ENCODE data around the gene GJA4.

- TF ChIP-seq CTCF (IDR thresholded peaks at IDR 0.05; ENCODE audit: control extremely low read depth in 1 of 3, insufficient read depth in 1 of 3, low read depth in 1 of 3, low read length in 3 of 3) (no peak), YY1 (IDR thresholded peaks at IDR 0.05; ENCODE audit: low read depth, low read length) (no peak), ATF3 (IDR thresholded peaks at IDR 0.05; ENCODE audit: insufficient read depth, low read depth, low read length) (no peak), RFX5 (IDR thresholded peaks at IDR 0.05; ENCODE audit: borderline replicate concordance, low read depth, low read length) (no peak), POLR2AphosphoS5 (IDR thresholded peaks at IDR 0.05; ENCODE audit: low read depth, low read length) (no peak)
These were observed 15.1 kb upstream of the GJA4 start for GRCh38 chr1:34777519-34778321.
